HepG2 (cell line): ENCODE measurements around the gene PRRT1B. TPM values are rescaled to one million over a fixed set of nuclear protein-coding genes. Genes with fewer than 3 reads are reported as not detected.

ENCODE experiments used
- MAZ ChIP-seq, 2 experiments: sonication (generic) in 1 of 2; formaldehyde crosslinking in 1 of 2; IDR thresholded peaks; 2 replicates each; pipeline versions ENCODE4 v1.5.0 to v1.6.1; 2012 to 2020; ENCODE audit warnings: low read depth in 2 of 2, mild to moderate bottlenecking in 2 of 2, borderline replicate concordance in 1 of 2, improper control_type of control experiment in 1 of 2, low read length in 1 of 2, missing genetic modification reagents in 1 of 2, moderate library complexity in 1 of 2
- THAP8 ChIP-seq: sonication (generic); formaldehyde crosslinking; IDR thresholded peaks from 2 replicates; pipeline ENCODE4 v1.5.1; 2020; ENCODE audit warnings: missing genetic modification reagents, mild to moderate bottlenecking, borderline replicate concordance
- ZBTB8A ChIP-seq: sonication (generic); formaldehyde crosslinking; IDR thresholded peaks from 2 replicates; pipeline ENCODE4 v1.4.0; 2020; ENCODE audit warnings: mild to moderate bottlenecking, low read depth, missing genetic modification reagents, borderline replicate concordance
- ZNF44 ChIP-seq: sonication (generic); formaldehyde crosslinking; IDR thresholded peaks from 2 replicates; pipeline ENCODE4 v1.5.1; 2020; ENCODE audit warnings: mild to moderate bottlenecking, missing genetic modification reagents
- ZNF549 ChIP-seq: sonication (generic); formaldehyde crosslinking; IDR thresholded peaks from 2 replicates; pipeline ENCODE4 v1.5.0; 2020; ENCODE audit warnings: missing genetic modification reagents
- ZNF670 ChIP-seq: sonication (generic); formaldehyde crosslinking; IDR thresholded peaks from 2 replicates; pipeline ENCODE4 v1.8.0; 2022; ENCODE audit warnings: mild to moderate bottlenecking, missing genetic modification reagents, borderline replicate concordance
- polyA plus RNA-seq, 8 experiments: library from polyadenylated mRNA; depleted of rRNA in 3 of 8; stranded (reverse) in 7 of 8; unstranded in 1 of 8; fragments of >200 nt; fragmentation: Illumina TruSeq in 4 of 8; extraction: Trizol in 4 of 8; gene quantifications; 2 replicates each; pipeline versions ENCODE4 v1.2.1 to v1.2.3, GENCODE V29; 2011 to 2016; ENCODE audit warnings: low read depth in 4 of 8, missing spikeins in 1 of 8, mixed read lengths in 1 of 8; ENCODE audit not compliant: insufficient read depth in 1 of 8
- total RNA-seq, 5 experiments: library from RNA; depleted of rRNA; stranded (reverse); fragments of >200 nt; fragmentation: Illumina TruSeq; extraction: Trizol; gene quantifications; 2 replicates each; pipeline ENCODE4 v1.2.3, GENCODE V29; 2016; ENCODE audit warnings: low read depth in 1 of 5
- TF ChIP-seq, protein P1 (sequence below): sonication (generic); formaldehyde crosslinking; IDR thresholded peaks from 2 replicates; pipeline ENCODE4 v1.4.0; 2020; ENCODE audit warnings: missing genetic modification reagents
- TF ChIP-seq, protein P2 (sequence below): sonication (generic); formaldehyde crosslinking; IDR thresholded peaks from 2 replicates; pipeline ENCODE4 v1.4.0; 2020; ENCODE audit warnings: missing genetic modification reagents
- TF ChIP-seq, protein P3 (sequence below): sonication (generic); formaldehyde crosslinking; conservative IDR thresholded peaks from 2 replicates; pipeline ENCODE4 v1.4.0; 2020; ENCODE audit warnings: missing genetic modification reagents

The PRRT1B gene
- total and polyA plus RNA-seq, 2 of the 13 experiments (the other 11 are each of a cell fraction or from before 2014, with no cell fraction given) = not detected

- TF ChIP-seq, protein P1, sequence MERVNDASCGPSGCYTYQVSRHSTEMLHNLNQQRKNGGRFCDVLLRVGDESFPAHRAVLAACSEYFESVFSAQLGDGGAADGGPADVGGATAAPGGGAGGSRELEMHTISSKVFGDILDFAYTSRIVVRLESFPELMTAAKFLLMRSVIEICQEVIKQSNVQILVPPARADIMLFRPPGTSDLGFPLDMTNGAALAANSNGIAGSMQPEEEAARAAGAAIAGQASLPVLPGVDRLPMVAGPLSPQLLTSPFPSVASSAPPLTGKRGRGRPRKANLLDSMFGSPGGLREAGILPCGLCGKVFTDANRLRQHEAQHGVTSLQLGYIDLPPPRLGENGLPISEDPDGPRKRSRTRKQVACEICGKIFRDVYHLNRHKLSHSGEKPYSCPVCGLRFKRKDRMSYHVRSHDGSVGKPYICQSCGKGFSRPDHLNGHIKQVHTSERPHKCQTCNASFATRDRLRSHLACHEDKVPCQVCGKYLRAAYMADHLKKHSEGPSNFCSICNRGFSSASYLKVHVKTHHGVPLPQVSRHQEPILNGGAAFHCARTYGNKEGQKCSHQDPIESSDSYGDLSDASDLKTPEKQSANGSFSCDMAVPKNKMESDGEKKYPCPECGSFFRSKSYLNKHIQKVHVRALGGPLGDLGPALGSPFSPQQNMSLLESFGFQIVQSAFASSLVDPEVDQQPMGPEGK = no peak
- no peak for TF ChIP-seq ZNF670 (CRISPR knock-in tag)
- TF ChIP-seq ZNF549 (CRISPR knock-in tag) = no peak
- TF ChIP-seq, protein P2, sequence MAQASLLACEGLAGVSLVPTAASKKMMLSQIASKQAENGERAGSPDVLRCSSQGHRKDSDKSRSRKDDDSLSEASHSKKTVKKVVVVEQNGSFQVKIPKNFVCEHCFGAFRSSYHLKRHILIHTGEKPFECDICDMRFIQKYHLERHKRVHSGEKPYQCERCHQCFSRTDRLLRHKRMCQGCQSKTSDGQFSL (CRISPR knock-in tag) = no peak
- TF ChIP-seq ZNF44 (CRISPR knock-in tag) = no peak
- TF ChIP-seq THAP8 (CRISPR knock-in tag) = no peak
- TF ChIP-seq ZBTB8A (CRISPR knock-in tag) = no peak
- TF ChIP-seq, protein P3, sequence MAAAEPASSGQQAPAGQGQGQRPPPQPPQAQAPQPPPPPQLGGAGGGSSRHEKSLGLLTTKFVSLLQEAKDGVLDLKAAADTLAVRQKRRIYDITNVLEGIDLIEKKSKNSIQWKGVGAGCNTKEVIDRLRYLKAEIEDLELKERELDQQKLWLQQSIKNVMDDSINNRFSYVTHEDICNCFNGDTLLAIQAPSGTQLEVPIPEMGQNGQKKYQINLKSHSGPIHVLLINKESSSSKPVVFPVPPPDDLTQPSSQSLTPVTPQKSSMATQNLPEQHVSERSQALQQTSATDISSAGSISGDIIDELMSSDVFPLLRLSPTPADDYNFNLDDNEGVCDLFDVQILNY (CRISPR knock-in tag) = no peak
- no peak for TF ChIP-seq MAZ (IDR thresholded peaks at IDR 0.05; ENCODE audit: borderline replicate concordance, low read depth, low read length)
- TF ChIP-seq MAZ (CRISPR knock-in tag; IDR thresholded peaks at IDR 0.05; ENCODE audit: low read depth) = no peak
These were observed 19.4 kb upstream of the PRRT1B start (continued) for GRCh38 chr9:131525643-131526565.
